HCT116 (cell line): Measurements from ENCODE around the gene PCCA. TPM values are rescaled to one million over a fixed set of nuclear protein-coding genes. Genes with fewer than 3 reads are reported as not detected.

Experiments used
- ATAC-seq: fragments of 200-7000 bp; cut with Tn5 transposase; 2 replicates; pipeline ENCODE4 v1.9.1; 2020; ENCODE audit warnings: mild to moderate bottlenecking, moderate library complexity
- BruUV-seq: library from RNA; stranded (reverse); fragments of 400-500 nt; replicated peaks from 2 replicates; lab custom pipeline; 2021; lab: Mats Ljungman, UMichigan
- CTCF ChIA-PET: fragments of 300-600 bp; sonication (Branson Sonifier 250); formaldehyde crosslinking; loops from one replicate; lab custom pipeline; 2021; ENCODE audit warnings: antibody characterized with exemption; lab: Charles Lee
- POLR2A ChIA-PET: fragments of 300-600, 350-600 bp; sonication (Branson Sonifier 250); formaldehyde crosslinking; loops from one replicate; lab custom pipeline; 2021; ENCODE audit warnings: antibody characterized with exemption; lab: Charles Lee
- RAD21 ChIA-PET, 2 experiments: fragments of 300-600 bp; sonication (Branson Sonifier 250); formaldehyde crosslinking; loops; one replicate each; lab custom pipeline; 2023; ENCODE audit warnings: low total read pairs in 2 of 2; ENCODE audit not compliant: uncharacterized antibody in 2 of 2, unreplicated experiment in 2 of 2, low non-redundant PET in 1 of 2; lab: Charles Lee
- DNase-seq: peaks from one replicate; pipeline ENCODE4 v3.0.0-alpha.2; 2010; ENCODE audit warnings: low read depth, low spot score
- H2AFZ ChIP-seq: fragments of 200-600 bp; shearing (Covaris generic), sonication (generic); 2 replicates; pipeline ENCODE4 v1.6.1; 2017; ENCODE audit warnings: low read depth, mixed run types, mixed read lengths, antibody characterized with exemption, low read length; ENCODE audit not compliant: poor library complexity, severe bottlenecking
- H3K27ac ChIP-seq: 2 replicates; pipeline ENCODE4 v1.5.1; 2012; ENCODE audit warnings: low read depth, low read length
- H3K27me3 ChIP-seq: fragments of 200-600 bp; sonication (generic); 2 replicates; pipeline ENCODE4 v1.6.1; 2016; ENCODE audit warnings: mixed run types, low read length, mixed read lengths; ENCODE audit not compliant: insufficient read depth
- H3K36me3 ChIP-seq, 2 experiments: fragments of 200-500 bp in 1 of 2; fragments of 200-600 bp in 1 of 2; sonication (Bioruptor generic) in 1 of 2; sonication (generic) in 1 of 2; 2 replicates each; pipeline versions ENCODE4 v1.5.1 to v1.6.1; 2014 to 2016; ENCODE audit warnings: low read length in 2 of 2, inconsistent platforms in 1 of 2, mixed read lengths in 1 of 2, mixed run types in 1 of 2; ENCODE audit not compliant: insufficient read depth in 2 of 2, control insufficient read depth in 1 of 2
- H3K4me1 ChIP-seq, 2 experiments: fragments of 200-600 bp in 1 of 2; sonication (generic) in 1 of 2; 2 replicates each; pipeline versions ENCODE4 v1.5.1 to v1.6.1; 2012 to 2017; ENCODE audit warnings: low read length in 2 of 2, inconsistent platforms in 1 of 2, mild to moderate bottlenecking in 1 of 2, mixed read lengths in 1 of 2, mixed run types in 1 of 2, moderate library complexity in 1 of 2; ENCODE audit not compliant: insufficient read depth in 2 of 2, control insufficient read depth in 1 of 2
- H3K4me2 ChIP-seq: fragments of 200-600 bp; sonication (generic); 2 replicates; pipeline ENCODE4 v1.6.1; 2017; ENCODE audit warnings: mixed run types, low read length, mixed read lengths
- H3K4me3 ChIP-seq, 2 experiments: fragments of 200-600 bp in 1 of 2; sonication (generic) in 1 of 2; replicated peaks in 1 of 2; 2 replicates each; pipeline ENCODE4 v1.5.1; 2011 to 2016; ENCODE audit warnings: low read length in 2 of 2, control low read depth in 1 of 2, low read depth in 1 of 2, mild to moderate bottlenecking in 1 of 2, mixed read lengths in 1 of 2, mixed run types in 1 of 2
- H3K79me2 ChIP-seq: fragments of 200-600 bp; sonication (generic); 2 replicates; pipeline ENCODE4 v1.6.1; 2017; ENCODE audit warnings: mild to moderate bottlenecking, mixed run types, low read length, moderate library complexity, mixed read lengths; ENCODE audit not compliant: insufficient read depth
- H3K9ac ChIP-seq: fragments of 200-600 bp; sonication (generic); 2 replicates; pipeline ENCODE4 v1.6.1; 2016; ENCODE audit warnings: low read length, mixed read lengths
- H3K9me2 ChIP-seq: fragments of 200-600 bp; sonication (generic), shearing (Covaris generic); 2 replicates; pipeline ENCODE4 v1.6.1; 2017; ENCODE audit warnings: mixed run types, mild to moderate bottlenecking, moderate library complexity; ENCODE audit not compliant: insufficient read depth
- H3K9me3 ChIP-seq, 2 experiments: fragments of 200-500 bp in 1 of 2; fragments of 200-600 bp in 1 of 2; sonication (Bioruptor generic) in 1 of 2; sonication (generic) in 1 of 2; 2 replicates each; pipeline ENCODE4 v1.6.1; 2014 to 2017; ENCODE audit warnings: low read length in 2 of 2, mixed read lengths in 2 of 2, inconsistent platforms in 1 of 2, low read depth in 1 of 2, mild to moderate bottlenecking in 1 of 2, mixed run types in 1 of 2, moderate library complexity in 1 of 2; ENCODE audit not compliant: control insufficient read depth in 1 of 2, insufficient read depth in 1 of 2
- H4K20me1 ChIP-seq: fragments of 200-600 bp; sonication (generic), shearing (Covaris generic); 2 replicates; pipeline ENCODE4 v1.6.1; 2017; ENCODE audit warnings: mixed run types, mild to moderate bottlenecking, moderate library complexity; ENCODE audit not compliant: insufficient read depth
- CBX3 ChIP-seq: IDR thresholded peaks from 2 replicates; pipeline ENCODE4 v1.6.1; 2012; ENCODE audit warnings: low read depth
- EZH2phosphoT487 ChIP-seq: fragments of 200-600 bp; IDR thresholded peaks from 2 replicates; pipeline ENCODE4 v1.6.1; 2018; ENCODE audit warnings: antibody characterized with exemption, borderline replicate concordance
- FOSL1 ChIP-seq: IDR thresholded peaks from 2 replicates; pipeline ENCODE4 v1.6.1; 2012; ENCODE audit warnings: low read depth
- JUND ChIP-seq: IDR thresholded peaks from 2 replicates; pipeline ENCODE4 v1.6.1; 2012
- RAD21 ChIP-seq: IDR thresholded peaks from 2 replicates; pipeline ENCODE4 v1.6.1; 2012; ENCODE audit warnings: low read depth, mild to moderate bottlenecking
- SP1 ChIP-seq: IDR thresholded peaks from 2 replicates; pipeline ENCODE4 v1.6.1; 2012; ENCODE audit warnings: low read depth
- SRF ChIP-seq: IDR thresholded peaks from 2 replicates; pipeline ENCODE4 v1.6.1; 2012; ENCODE audit warnings: low read depth
- TCF7L2 ChIP-seq: IDR thresholded peaks from 2 replicates; pipeline ENCODE4 v1.7.0; 2011; ENCODE audit warnings: borderline replicate concordance, inconsistent platforms; ENCODE audit not compliant: insufficient read depth, insufficient read length; ENCODE audit errors: extremely low read depth
- intact Hi-C: fragments of 100-400 bp; cut with micrococcal nuclease; formaldehyde crosslinking; loops from 2 replicates; pipeline ENCODE4 v1.10.0; 2022
- total RNA-seq: library from RNA; stranded (reverse); gene quantifications from one replicate; pipeline ENCODE4 v1.2.1, GENCODE V29; 2021; ENCODE audit not compliant: unreplicated experiment
- TF ChIP-seq, protein P1 (sequence below): IDR thresholded peaks from 2 replicates; pipeline ENCODE4 v1.6.1; 2012; ENCODE audit warnings: low read depth
- TF ChIP-seq, protein P2 (sequence below): IDR thresholded peaks from 2 replicates; pipeline ENCODE4 v1.6.1; 2012

The PCCA gene
- total RNA-seq, 1 experiment from 2014 or later: 23.0 TPM

DNA sequence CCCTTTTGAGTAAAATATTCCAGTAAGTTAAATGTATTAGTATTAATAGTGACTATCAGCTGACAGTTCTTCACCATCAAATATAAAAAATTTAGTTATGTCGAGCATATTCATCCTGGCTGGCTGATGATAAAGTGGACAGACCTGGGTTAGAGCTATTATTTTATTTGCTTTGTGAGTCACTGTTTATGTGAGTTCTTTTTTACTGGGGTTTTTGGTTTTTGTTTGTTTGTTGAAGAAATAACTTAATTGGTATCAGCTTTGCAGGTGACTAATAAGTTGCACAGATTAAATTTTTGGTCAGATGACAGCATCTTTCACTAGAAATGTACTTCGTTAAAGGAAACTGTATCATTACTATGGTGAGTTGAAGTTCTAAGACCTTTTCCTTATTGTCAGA is 275.0 kb downstream of the PCCA start:
- POLR2A ChIA-PET: interaction anchor here (0.9 to 1.5 kb wide), 2 partner anchors 13 to 30 kb away, joined by 3 read pairs; no protein-coding TSS in a partner anchor
- TF ChIP-seq FOSL1 (peak; percentile 34; the same call in 1 of the 2 replicates), JUND (0 out of 2 replicates have a peak, but pooled peaks have one; percentile 9), SP1 (peak; percentile 15; the same call in 1 of the 2 replicates), SRF (no peak)
- CTCF ChIA-PET: no interaction called here
- H3K4me1 ChIP-seq: peaks cover 33 to 43% of the 10 kb centered on the region in 2 experiments
- RAD21 ChIA-PET: no interaction called here
- DNase-seq (no peak), ATAC-seq (peak; percentile 61; the same call in 1 of the 2 replicates)
- H3K4me3 ChIP-seq: no peak overlapping the region
- intact Hi-C loops: no loop called here
- H3K9me2 ChIP-seq: no peaks in the 10 kb centered on the region
- no peaks in the 10 kb centered on the region for H4K20me1 ChIP-seq
- H3K36me3 ChIP-seq: no peaks in the 10 kb centered on the region
- peak overlapping the region; percentile 40 for H3K4me2 ChIP-seq
- BruUV-seq: no TSS peak
- H3K9ac ChIP-seq: no peak overlapping the region; the same call in 1 of the 2 replicates
- H3K27ac ChIP-seq: peak overlapping the region; percentile 71
- no peaks in the 10 kb centered on the region for H3K9me3 ChIP-seq
- H3K27me3 ChIP-seq: no peaks in the 10 kb centered on the region
- H2AFZ ChIP-seq: no peak overlapping the region
- no peaks in the 10 kb centered on the region for H3K79me2 ChIP-seq

DNA sequence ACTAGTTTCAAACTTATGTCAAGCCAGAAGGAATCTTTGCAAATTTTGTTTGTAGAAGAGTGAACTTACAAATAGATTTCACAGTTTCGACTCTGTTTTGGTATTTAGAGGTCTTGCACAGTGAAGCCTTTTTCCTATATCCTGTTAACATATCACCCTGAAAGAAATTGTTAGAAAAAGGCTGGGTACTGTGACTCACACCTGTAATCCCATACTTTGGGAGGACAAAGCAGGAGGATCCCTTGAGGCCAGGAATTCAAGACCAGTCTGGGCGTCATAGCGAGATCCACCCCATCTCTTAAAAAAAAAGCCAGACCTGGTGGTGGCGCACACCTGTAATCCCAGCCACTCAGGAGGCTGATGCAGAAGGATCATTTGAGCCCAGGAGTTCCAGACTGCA is 275.7 kb downstream of the PCCA start:
- intact Hi-C loops: no loop called here
- TF ChIP-seq, protein P1, sequence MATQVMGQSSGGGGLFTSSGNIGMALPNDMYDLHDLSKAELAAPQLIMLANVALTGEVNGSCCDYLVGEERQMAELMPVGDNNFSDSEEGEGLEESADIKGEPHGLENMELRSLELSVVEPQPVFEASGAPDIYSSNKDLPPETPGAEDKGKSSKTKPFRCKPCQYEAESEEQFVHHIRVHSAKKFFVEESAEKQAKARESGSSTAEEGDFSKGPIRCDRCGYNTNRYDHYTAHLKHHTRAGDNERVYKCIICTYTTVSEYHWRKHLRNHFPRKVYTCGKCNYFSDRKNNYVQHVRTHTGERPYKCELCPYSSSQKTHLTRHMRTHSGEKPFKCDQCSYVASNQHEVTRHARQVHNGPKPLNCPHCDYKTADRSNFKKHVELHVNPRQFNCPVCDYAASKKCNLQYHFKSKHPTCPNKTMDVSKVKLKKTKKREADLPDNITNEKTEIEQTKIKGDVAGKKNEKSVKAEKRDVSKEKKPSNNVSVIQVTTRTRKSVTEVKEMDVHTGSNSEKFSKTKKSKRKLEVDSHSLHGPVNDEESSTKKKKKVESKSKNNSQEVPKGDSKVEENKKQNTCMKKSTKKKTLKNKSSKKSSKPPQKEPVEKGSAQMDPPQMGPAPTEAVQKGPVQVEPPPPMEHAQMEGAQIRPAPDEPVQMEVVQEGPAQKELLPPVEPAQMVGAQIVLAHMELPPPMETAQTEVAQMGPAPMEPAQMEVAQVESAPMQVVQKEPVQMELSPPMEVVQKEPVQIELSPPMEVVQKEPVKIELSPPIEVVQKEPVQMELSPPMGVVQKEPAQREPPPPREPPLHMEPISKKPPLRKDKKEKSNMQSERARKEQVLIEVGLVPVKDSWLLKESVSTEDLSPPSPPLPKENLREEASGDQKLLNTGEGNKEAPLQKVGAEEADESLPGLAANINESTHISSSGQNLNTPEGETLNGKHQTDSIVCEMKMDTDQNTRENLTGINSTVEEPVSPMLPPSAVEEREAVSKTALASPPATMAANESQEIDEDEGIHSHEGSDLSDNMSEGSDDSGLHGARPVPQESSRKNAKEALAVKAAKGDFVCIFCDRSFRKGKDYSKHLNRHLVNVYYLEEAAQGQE: no peak
- TF ChIP-seq SP1: no peak
- no peak; the same call in 1 of the 2 replicates for TF ChIP-seq CBX3
- TF ChIP-seq TCF7L2: no peak
- TF ChIP-seq RAD21: no peak
- TF ChIP-seq JUND: no peak
- TF ChIP-seq EZH2phosphoT487: no peak
- TF ChIP-seq, protein P2, sequence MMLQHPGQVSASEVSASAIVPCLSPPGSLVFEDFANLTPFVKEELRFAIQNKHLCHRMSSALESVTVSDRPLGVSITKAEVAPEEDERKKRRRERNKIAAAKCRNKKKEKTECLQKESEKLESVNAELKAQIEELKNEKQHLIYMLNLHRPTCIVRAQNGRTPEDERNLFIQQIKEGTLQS: no peak
- H3K9me3 ChIP-seq: no peaks in the 10 kb centered on the region
- no peak overlapping the region for H3K4me3 ChIP-seq
- H4K20me1 ChIP-seq: no peaks in the 10 kb centered on the region
- ChIA-PET RAD21 (no interaction called here), CTCF (no interaction called here), POLR2A (interaction anchor here (1.5 kb wide), 1 partner anchor 14 kb away, joined by 3 read pairs; no protein-coding TSS in a partner anchor)
- no peaks in the 10 kb centered on the region for H3K27me3 ChIP-seq
- no TSS peak for BruUV-seq
- DNase-seq: no peak
- H3K36me3 ChIP-seq: no peaks in the 10 kb centered on the region
- H3K9me2 ChIP-seq: no peaks in the 10 kb centered on the region
- no peak overlapping the region for H3K4me2 ChIP-seq
- no peak overlapping the region for H3K9ac ChIP-seq
- H3K27ac ChIP-seq: peak overlapping the region; percentile 71
- H2AFZ ChIP-seq: no peak overlapping the region
- H3K79me2 ChIP-seq: no peaks in the 10 kb centered on the region
- peak; percentile 36; the same call in 1 of the 2 replicates for ATAC-seq
- H3K4me1 ChIP-seq: peaks cover 33 to 43% of the 10 kb centered on the region in 2 experiments
